22Rv1 (cell line): ENCODE measurements around the gene SPATC1L.
"Not testable (repeated sequence)": the region's sequence is repeated elsewhere in the genome, so short reads cannot be mapped to it uniquely, and the experiment has no call there.

Experiments
- H3K27ac ChIP-seq: fragments of 450-650 bp; 2 replicates; pipeline ENCODE4 v1.5.1; 2017
- ZFX ChIP-seq: fragments of 450-650 bp; IDR thresholded peaks from 2 replicates; pipeline ENCODE4 v1.6.1; 2017; ENCODE audit warnings: antibody characterized with exemption, borderline replicate concordance
- TF ChIP-seq, protein P1 (sequence below): fragments of 450-650 bp; IDR thresholded peaks from 2 replicates; pipeline ENCODE4 v1.5.1; 2017; ENCODE audit warnings: mild to moderate bottlenecking

Gene SPATC1L

DNA sequence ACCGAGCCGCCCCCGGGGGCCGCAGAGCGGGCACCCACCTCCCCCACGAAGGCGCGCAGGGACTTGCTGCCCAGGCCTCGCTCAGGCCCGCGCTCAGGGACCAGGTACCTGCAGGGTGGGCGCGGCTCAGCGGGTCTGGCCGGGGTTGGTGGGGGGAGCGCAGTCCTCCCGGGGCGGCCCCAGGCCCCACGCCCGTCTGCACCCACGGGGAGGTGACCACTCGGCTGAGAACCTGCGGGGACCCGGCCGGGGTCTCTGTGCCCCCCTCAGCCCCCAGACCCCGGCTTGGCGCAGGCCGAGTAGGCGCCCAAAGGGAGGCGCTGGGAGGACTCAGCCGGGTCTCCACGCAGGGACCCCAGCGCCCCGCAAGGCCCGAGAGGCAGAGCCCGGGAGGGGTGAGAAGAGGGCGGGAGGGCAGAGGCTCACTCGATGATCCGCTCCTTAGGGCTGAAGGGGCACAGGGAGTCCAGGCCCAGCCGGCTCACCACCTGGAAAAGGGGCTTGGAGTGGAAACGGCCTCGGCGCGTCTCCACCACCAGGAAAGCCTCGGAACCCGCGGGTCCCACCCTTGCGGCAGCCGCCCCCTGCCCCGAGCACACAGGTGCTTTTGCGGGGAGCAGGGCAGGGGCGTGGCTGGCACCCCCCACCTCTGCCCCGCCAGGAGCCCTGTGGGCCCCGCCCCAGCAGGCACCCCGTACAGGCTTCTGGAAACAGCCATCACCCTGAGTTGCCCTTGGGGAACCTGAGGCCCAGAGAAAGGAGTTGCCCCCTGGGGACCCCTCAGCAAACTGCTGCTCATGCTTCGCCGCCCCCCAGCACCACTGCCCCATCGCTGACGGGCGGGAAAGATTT lies 38.2 kb downstream of the SPATC1L start:
- no peak overlapping the region for H3K27ac ChIP-seq
- TF ChIP-seq ZFX: no peak

DNA sequence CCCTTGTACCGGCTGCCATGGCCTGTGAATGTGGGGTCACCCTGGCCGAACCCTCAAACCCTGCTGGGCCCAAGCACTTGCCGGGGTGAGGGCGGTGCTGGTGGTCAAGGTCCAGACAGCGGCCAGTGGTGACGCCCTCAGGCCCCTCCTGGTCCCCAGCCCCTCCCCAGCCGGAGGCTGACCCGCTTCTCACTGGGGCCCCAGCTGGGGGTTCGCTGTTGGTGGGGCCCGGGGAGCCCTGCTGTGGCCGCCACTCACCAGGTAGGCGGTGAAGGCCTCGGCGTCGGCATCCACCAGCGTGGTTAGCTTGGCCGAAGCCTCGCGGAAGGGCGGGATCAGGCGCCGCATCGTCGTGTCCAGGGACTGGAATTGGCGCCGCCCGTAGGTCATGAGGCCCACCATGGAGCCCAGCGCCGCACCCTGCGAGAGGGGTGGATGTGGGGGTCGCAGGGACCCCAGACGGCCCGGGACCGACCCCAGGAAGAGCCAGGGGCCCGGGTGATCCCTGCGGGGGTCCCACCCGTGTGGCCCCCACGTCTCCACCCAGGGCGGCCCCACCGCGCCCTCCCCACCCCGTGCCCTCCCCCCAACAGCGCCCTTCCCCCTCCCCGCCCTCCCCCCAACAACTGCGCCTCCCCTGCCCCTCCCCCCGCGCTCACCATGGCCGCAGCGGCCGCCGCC lies 39.0 kb downstream of the SPATC1L start:
- no peak for TF ChIP-seq ZFX
- TF ChIP-seq, protein P1, sequence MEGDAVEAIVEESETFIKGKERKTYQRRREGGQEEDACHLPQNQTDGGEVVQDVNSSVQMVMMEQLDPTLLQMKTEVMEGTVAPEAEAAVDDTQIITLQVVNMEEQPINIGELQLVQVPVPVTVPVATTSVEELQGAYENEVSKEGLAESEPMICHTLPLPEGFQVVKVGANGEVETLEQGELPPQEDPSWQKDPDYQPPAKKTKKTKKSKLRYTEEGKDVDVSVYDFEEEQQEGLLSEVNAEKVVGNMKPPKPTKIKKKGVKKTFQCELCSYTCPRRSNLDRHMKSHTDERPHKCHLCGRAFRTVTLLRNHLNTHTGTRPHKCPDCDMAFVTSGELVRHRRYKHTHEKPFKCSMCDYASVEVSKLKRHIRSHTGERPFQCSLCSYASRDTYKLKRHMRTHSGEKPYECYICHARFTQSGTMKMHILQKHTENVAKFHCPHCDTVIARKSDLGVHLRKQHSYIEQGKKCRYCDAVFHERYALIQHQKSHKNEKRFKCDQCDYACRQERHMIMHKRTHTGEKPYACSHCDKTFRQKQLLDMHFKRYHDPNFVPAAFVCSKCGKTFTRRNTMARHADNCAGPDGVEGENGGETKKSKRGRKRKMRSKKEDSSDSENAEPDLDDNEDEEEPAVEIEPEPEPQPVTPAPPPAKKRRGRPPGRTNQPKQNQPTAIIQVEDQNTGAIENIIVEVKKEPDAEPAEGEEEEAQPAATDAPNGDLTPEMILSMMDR: no peak
- no peak overlapping the region for H3K27ac ChIP-seq

DNA sequence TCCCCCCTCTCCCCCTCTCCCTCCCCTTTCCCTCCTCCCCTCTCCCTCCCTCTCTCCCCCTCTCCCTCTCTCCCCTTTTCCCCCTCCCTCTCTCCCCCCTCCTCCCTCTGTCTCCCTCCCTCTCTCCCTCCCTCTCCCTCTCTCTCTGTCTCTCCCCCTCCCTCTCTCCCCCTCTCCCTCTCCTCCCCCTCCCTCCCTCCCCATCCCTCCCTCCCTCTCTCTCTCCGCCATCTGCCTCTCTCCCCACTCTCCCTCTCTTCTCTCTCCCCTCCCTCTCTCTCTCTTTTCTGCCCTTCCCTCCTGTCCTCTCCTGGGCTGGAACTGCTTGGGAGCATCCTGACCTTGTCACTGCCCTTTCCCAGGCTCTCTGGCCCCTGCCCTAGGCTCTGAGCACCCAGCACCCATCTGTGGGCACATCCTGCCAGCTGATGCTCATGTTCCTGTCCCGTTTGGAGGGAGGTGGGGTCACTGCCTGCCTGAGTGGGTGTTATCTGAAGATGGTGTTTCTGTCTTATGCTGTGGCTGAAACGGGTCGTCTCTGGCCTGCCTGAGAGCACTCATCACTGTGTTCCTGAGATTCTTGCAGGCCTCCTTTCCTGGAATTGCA lies 39.7 kb downstream of the SPATC1L start:
- TF ChIP-seq, protein P1: no peak
- no peak for TF ChIP-seq ZFX
- no peak overlapping the region for H3K27ac ChIP-seq

DNA sequence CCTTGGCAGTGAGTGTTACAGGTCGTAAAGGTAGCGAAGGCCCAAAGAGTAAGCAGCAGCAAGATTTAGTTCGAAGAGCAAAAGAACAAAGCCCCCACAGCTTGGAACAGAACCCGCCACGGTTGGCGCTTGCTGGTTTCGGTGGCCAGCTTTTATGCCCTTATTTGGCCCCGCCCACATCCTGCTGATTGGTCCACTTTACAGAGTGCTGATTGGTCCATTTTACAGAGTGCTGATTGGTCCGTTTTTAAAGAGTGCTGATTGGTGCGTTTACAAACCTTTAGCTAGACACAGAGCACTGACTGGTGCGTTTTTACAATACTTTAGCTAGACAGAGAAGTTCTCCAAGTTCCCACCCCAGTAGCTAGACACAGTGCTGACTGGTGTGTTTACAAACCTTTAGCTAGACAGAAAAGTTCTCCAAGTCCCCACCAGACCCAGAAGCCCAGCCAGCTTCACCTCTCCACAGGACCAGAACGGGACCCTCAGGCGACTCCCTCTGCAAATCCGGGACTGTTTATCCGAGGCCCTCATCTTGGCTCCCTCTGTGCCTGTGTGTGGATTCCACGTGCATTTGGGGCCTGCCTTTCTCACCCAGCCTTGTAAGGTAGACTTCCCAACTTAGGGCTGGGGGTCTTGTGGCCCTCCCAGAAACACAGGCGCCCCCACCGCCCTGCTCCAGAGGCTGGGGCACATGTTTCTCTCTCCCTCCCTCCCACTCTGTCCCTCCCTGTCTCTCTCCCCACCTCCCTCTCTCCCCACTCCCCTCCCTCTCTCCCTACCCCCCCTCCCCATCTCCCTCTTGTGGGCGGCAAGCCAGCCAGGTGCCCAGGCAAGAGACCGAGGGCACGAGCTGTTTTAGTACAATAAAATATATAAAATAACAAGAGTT lies 41.4 kb downstream of the SPATC1L start:
- H3K27ac ChIP-seq: peak overlapping the region; percentile 48; the same call in 1 of the 2 replicates
- no peak for TF ChIP-seq ZFX
- TF ChIP-seq, protein P1: no peak

DNA sequence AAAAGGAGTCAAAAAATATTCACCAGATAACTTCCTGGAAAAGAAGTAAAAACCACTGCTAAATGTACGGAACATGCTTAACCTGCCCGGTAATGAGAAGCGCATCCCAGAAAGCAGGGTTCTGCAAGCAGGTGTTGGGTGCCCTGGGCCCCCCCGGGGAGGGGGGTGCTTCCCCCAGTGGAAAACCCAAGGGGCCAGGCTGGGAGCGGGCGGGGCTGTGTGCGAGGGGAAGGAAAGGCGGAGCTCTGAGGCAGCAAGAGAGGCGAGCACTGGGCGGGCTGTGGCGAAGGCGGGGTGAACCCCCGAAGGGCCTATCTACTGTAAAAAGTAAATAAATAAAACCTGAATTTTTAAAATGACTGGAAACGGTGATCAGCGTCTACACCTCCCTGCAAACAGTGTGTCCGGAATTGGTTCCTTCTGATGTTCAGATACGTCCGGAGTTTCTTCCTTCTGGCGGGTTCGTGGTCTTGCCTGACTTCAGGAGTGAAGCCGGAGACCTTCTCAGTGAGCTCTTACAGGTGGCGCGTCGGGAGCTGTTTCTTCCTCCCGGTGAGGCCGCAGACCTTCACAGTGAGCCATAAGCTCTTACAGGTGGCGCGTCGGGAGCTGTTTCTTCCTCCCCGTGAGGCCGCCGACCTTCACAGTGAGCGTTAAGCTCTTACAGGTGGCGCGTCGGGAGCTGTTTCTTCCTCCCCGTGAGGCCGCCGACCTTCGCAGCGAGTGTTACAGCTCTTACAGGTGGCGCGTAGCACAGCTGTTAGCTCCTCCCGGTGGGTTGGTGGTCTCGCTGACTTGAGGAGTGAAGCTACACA lies 42.3 kb downstream of the SPATC1L start:
- no peak overlapping the region for H3K27ac ChIP-seq
- TF ChIP-seq, protein P1: no peak
- no peak for TF ChIP-seq ZFX

DNA sequence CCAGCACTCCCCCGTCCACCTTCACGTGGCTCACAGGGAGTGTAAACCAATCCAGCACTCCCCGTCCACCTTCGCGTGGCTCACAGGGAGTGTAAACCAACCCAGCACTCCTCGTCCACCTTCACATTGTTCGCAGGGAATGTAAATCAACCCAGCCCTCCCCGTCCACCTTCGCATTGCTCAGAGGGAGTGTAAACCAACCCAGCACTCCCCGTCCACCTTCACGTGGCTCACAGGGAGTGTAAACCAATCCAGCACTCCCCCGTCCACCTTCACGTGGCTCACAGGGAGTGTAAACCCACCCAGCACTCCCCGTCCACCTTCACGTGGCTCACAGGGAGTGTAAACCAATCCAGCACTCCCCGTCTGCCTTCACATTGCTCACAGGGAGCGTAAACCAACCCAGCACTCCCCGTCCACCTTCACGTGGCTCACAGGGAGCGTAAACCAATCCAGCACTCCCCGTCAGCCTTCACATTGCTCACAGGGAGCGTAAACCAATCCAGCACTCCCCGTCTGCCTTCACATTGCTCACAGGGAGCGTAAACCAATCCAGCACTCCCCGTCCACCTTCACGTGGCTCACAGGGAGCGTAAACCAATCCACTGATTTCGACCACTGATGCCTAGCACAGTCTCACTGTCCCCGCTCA lies 43.8 kb downstream of the SPATC1L start:
- not testable (repeated sequence) for H3K27ac ChIP-seq

DNA sequence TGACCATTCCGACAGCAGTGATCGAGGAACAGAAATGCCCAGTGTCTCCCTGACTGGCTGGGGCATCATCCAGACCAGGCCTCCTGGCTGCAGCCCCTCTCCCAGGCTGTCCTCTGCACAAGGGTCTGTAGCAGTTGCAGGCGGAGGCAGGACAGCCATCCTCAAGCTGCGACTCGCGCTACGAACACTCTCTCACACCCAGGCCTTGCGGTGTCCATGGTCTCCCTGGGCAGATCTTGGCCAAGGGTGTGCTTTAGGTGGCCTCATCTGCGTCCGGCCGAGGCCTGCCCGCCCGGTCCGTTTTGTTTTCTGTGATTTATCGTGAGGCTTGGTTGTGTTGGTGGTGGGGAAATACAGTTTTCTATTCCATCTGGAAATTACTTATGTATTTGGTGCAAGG lies 44.6 kb downstream of the SPATC1L start:
- no peak for TF ChIP-seq ZFX
- TF ChIP-seq, protein P1: no peak
- no peak overlapping the region for H3K27ac ChIP-seq
